Keratinocyte (primary cell): ENCODE data around the gene ZNF35. TPM values are rescaled to one million over a fixed set of nuclear protein-coding genes. Genes with fewer than 3 reads are reported as not detected.

Source experiments
- DNase-seq: peaks from one replicate; pipeline ENCODE4 v3.0.0-alpha.2; 2011; ENCODE audit warnings: low read depth, missing footprints, low spot score
- FAIRE-seq: peaks from 2 replicates; lab custom pipeline; 2011; peaks lifted over from hg19 to GRCh38; lab: Jason Lieb, UNC
- H2AFZ ChIP-seq: 2 replicates; pipeline ENCODE4 v1.6.0; 2012; ENCODE audit warnings: low read length, control low read depth, inconsistent platforms; ENCODE audit not compliant: control insufficient read depth
- H3K27ac ChIP-seq: 2 replicates; pipeline ENCODE4 v1.5.1; 2011; ENCODE audit warnings: low read length; ENCODE audit not compliant: control insufficient read depth, insufficient read depth
- H3K27me3 ChIP-seq: 3 replicates; pipeline ENCODE4 v1.6.0; 2011; ENCODE audit warnings: low read length; ENCODE audit not compliant: control insufficient read depth, insufficient read depth; ENCODE audit errors: extremely low read depth
- H3K36me3 ChIP-seq, 2 experiments: 2 replicates in 1 of 2; 3 replicates in 1 of 2; pipeline ENCODE4 v1.5.1; 2011; ENCODE audit warnings: low read length in 2 of 2, mild to moderate bottlenecking in 1 of 2; ENCODE audit not compliant: control insufficient read depth in 2 of 2, insufficient read depth in 2 of 2; ENCODE audit errors: extremely low read depth in 1 of 2
- H3K4me1 ChIP-seq: 3 replicates; pipeline ENCODE4 v1.5.1; 2011; ENCODE audit warnings: low read length; ENCODE audit not compliant: control insufficient read depth, insufficient read depth; ENCODE audit errors: extremely low read depth
- H3K4me2 ChIP-seq: 3 replicates; pipeline ENCODE4 v1.6.0; 2011; ENCODE audit warnings: low read depth, low read length; ENCODE audit not compliant: control insufficient read depth, insufficient read depth; ENCODE audit errors: extremely low read depth
- H3K4me3 ChIP-seq, 3 experiments: fragments of 200-600 bp in 1 of 3; sonication (generic) in 1 of 3; 2 replicates in 2 of 3; 3 replicates in 1 of 3; pipeline ENCODE4 v1.5.1; 2011 to 2016; ENCODE audit warnings: low read length in 3 of 3, mild to moderate bottlenecking in 3 of 3, control low read depth in 2 of 3, inconsistent platforms in 1 of 3, low read depth in 1 of 3, mixed read lengths in 1 of 3, mixed run types in 1 of 3, moderate library complexity in 1 of 3; ENCODE audit not compliant: control insufficient read depth in 2 of 3, insufficient read depth in 2 of 3; ENCODE audit errors: extremely low read depth in 1 of 3
- H3K79me2 ChIP-seq: 2 replicates; pipeline ENCODE4 v1.6.0; 2012; ENCODE audit warnings: low read length; ENCODE audit not compliant: control insufficient read depth, insufficient read depth
- H3K9ac ChIP-seq: 3 replicates; pipeline ENCODE4 v1.6.0; 2011; ENCODE audit warnings: low read length; ENCODE audit not compliant: control insufficient read depth, insufficient read depth; ENCODE audit errors: extremely low read depth
- H3K9me1 ChIP-seq: 3 replicates; pipeline ENCODE4 v1.6.0; 2011; ENCODE audit warnings: low read length; ENCODE audit not compliant: control insufficient read depth, insufficient read depth; ENCODE audit errors: extremely low read depth
- H3K9me3 ChIP-seq: 2 replicates; pipeline ENCODE4 v1.5.1; 2012; ENCODE audit warnings: low read depth, low read length; ENCODE audit not compliant: control insufficient read depth
- H4K20me1 ChIP-seq: 3 replicates; pipeline ENCODE4 v1.6.0; 2011; ENCODE audit warnings: low read length; ENCODE audit not compliant: control insufficient read depth, insufficient read depth; ENCODE audit errors: extremely low read depth
- EZH2 ChIP-seq: IDR thresholded peaks from one replicate; pipeline ENCODE4 v1.6.1; 2012; ENCODE audit warnings: inconsistent platforms, mild to moderate bottlenecking, low read length, moderate library complexity
- dilution Hi-C: fragments of 300-500 bp; cut with MboI; formaldehyde crosslinking; loops from one replicate; pipeline ENCODE4 v1.7.0; 2020; ENCODE audit warnings: low sequenced_read_pairs; ENCODE audit not compliant: extremely low pct_ligation_motif_present
- polyA plus RNA-seq, 5 experiments: library from polyadenylated mRNA; depleted of rRNA in 3 of 5; stranded (reverse) in 3 of 5; stranded (forward) in 1 of 5; unstranded in 1 of 5; fragments of >200 nt; gene quantifications; 1 replicate in 1 of 5; 2 replicates in 3 of 5; 3 replicates in 1 of 5; pipeline versions ENCODE4 v1.2.1 to v1.2.3, GENCODE V29; 2011 to 2012; ENCODE audit warnings: missing spikeins in 2 of 5, low read depth in 1 of 5, low replicate concordance in 1 of 5
- TF ChIP-seq, protein P1 (sequence below), 3 experiments: IDR thresholded peaks in 1 of 3; conservative IDR thresholded peaks in 1 of 3; optimal IDR thresholded peaks in 1 of 3; 2 replicates in 2 of 3; 3 replicates in 1 of 3; pipeline versions ENCODE3 to v1.5.1; 2011; ENCODE audit warnings: low read length in 3 of 3, mild to moderate bottlenecking in 3 of 3, moderate library complexity in 2 of 3, control low read depth in 1 of 3, inconsistent platforms in 1 of 3; ENCODE audit not compliant: insufficient read depth in 2 of 3; ENCODE audit errors: extremely low read depth in 1 of 3

The ZNF35 gene
- polyA plus RNA-seq, 1 donor (not counting 4 experiments of a cell fraction or from before 2014, with no cell fraction given), result 6.3 TPM

DNA sequence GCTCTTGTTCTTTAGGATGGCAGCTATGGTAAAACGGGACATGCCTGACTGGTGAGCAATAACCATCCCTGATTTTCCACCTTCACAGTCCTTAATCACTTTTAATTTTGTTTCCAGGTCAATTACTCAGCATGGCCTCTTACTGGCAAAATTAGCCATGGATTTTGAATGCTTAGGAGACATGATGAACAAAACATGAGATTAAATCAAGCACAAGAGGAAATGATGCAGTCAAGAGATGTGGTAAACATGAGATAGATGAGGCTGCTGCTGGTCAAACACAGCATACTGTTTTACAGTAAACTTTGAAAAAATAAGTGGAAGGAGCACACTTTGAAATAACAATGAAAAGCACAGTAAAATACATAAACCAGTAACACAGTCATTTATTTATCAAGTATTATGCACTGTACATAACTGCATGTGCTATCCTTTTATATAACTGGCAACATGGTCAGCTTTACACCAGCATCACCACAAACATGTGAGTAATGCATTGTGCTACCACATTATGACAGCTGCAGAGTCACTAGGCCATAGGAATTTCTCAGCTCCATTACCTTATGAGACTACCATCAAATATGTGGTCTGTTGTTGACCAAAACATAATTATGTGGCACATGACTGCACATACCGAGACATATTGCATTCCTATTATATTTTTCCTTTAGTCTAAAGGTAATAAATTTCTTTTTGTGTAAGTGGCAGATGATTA, 33.8 kb downstream of the ZNF35 start:
- no peaks in the 10 kb centered on the region for H4K20me1 ChIP-seq
- no peak overlapping the region for H3K27ac ChIP-seq
- no peaks in the 10 kb centered on the region for H3K36me3 ChIP-seq
- DNase-seq (no peak), FAIRE-seq (no peak)
- no peaks in the 10 kb centered on the region for H3K9me3 ChIP-seq
- H2AFZ ChIP-seq, result no peak overlapping the region
- H3K9ac ChIP-seq, result no peak overlapping the region
- no peak overlapping the region for H3K4me2 ChIP-seq
- TF ChIP-seq, protein P1, sequence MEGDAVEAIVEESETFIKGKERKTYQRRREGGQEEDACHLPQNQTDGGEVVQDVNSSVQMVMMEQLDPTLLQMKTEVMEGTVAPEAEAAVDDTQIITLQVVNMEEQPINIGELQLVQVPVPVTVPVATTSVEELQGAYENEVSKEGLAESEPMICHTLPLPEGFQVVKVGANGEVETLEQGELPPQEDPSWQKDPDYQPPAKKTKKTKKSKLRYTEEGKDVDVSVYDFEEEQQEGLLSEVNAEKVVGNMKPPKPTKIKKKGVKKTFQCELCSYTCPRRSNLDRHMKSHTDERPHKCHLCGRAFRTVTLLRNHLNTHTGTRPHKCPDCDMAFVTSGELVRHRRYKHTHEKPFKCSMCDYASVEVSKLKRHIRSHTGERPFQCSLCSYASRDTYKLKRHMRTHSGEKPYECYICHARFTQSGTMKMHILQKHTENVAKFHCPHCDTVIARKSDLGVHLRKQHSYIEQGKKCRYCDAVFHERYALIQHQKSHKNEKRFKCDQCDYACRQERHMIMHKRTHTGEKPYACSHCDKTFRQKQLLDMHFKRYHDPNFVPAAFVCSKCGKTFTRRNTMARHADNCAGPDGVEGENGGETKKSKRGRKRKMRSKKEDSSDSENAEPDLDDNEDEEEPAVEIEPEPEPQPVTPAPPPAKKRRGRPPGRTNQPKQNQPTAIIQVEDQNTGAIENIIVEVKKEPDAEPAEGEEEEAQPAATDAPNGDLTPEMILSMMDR (optimal IDR thresholded peaks at IDR 0.05 in 1 of 3, IDR thresholded peaks at IDR 0.05 in 1 of 3, conservative IDR thresholded peaks at IDR 0.05 in 1 of 3; ENCODE audit: extremely low read depth in 1 of 3, insufficient read depth in 2 of 3, low read length in 3 of 3), result no peak
- no peak for TF ChIP-seq EZH2
- H3K4me1 ChIP-seq, result peaks cover 4% of the 10 kb centered on the region
- no peak overlapping the region for H3K4me3 ChIP-seq
- no peaks in the 10 kb centered on the region for H3K79me2 ChIP-seq
- H3K9me1 ChIP-seq, result no peaks in the 10 kb centered on the region
- no peaks in the 10 kb centered on the region for H3K27me3 ChIP-seq
- dilution Hi-C loops, result no loop called here

DNA sequence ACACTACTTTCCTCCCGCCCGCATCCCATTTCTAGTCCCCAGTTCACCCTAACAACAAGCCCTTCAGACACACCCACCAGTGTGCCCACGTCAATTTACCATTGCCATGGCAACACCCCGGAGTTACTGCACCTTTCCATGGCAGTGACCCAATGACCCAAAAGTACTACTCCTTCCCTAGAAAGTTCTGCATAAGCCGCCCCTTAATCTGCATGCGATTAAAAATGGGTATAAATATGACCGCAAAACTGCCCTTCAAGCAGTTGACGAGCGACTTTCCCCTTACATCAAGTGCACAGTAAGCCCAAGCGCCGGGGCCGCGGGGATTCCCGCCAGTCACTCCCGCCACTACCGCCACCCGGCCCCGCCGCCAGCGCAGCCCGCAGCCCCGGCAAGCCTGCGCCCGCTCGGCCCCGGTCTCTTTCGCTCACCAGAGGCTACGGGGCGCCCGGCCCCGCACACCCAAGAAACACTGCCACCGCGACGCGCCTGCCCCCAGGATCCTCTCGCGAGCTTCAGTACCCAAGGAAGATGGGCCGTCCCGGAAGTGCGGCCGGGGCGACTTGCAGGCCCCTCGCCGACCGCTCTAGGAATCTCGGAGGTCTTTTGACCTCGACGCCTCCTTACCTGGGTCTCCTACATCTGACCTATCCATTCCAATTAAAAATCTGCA, 36.7 kb downstream of the ZNF35 start:
- no peaks in the 10 kb centered on the region for H3K9me3 ChIP-seq
- peak overlapping the region; percentile 66 for H3K9ac ChIP-seq
- peak overlapping the region; percentile 15 for H3K27ac ChIP-seq
- no peaks in the 10 kb centered on the region for H3K9me1 ChIP-seq
- no peaks in the 10 kb centered on the region for H3K79me2 ChIP-seq
- FAIRE-seq (no peak), DNase-seq (no peak)
- no peaks in the 10 kb centered on the region for H3K36me3 ChIP-seq
- H2AFZ ChIP-seq, result peak overlapping the region; percentile 81
- peak overlapping the region; percentile 55 to 71 (median 68) for H3K4me3 ChIP-seq
- no peaks in the 10 kb centered on the region for H3K27me3 ChIP-seq
- dilution Hi-C loops, result no loop called here
- H3K4me2 ChIP-seq, result peak overlapping the region; percentile 88
- peaks cover 4% of the 10 kb centered on the region for H3K4me1 ChIP-seq
- no peak for TF ChIP-seq EZH2
- TF ChIP-seq, protein P1 (optimal IDR thresholded peaks at IDR 0.05 in 1 of 3, IDR thresholded peaks at IDR 0.05 in 1 of 3, conservative IDR thresholded peaks at IDR 0.05 in 1 of 3; ENCODE audit: extremely low read depth in 1 of 3, insufficient read depth in 2 of 3, low read length in 3 of 3), result no peak
- no peaks in the 10 kb centered on the region for H4K20me1 ChIP-seq
